ENCODE results near the gene SPATA20.

The SPATA20 gene

GRCh38 chr17:50604513-50604912 lies 57.5 kb downstream of the SPATA20 start:
- no peak for DNase-seq

- no peak for DNase-seq
Measured at GRCh38 chr17:50605429-50605828, 58.5 kb downstream of the SPATA20 start.

All from SW 1271 (cell line).